ENCODE data around the gene EPN2. TPM values are rescaled to one million over a fixed set of nuclear protein-coding genes. Genes with fewer than 3 reads are reported as not detected.
A peak's percentile ranks its signal among the peaks of the same experiment; 100 is the strongest.

EPN2 gene
- polyA plus RNA-seq, 1 experiment: 21.2 TPM

GRCh38 chr17:19329136-19329535 is 92.0 kb downstream of the EPN2 start:
- no peak for TF ChIP-seq CTCF (IDR thresholded peaks at IDR 0.05; ENCODE audit: insufficient read depth, low read depth, low read length)
- no peaks in the 10 kb centered on the region for H3K27me3 ChIP-seq (ENCODE audit: control insufficient read depth, insufficient read depth, low read length)
- ChIA-PET POLR2A (no interaction called here), CTCF (interaction anchor here (0.5 to 1.3 kb wide), 4 partner anchors 9 to 24 kb away, joined by 3 to 9 read pairs (median 4); no protein-coding TSS in a partner anchor)
- no peak overlapping the region for H3K4me3 ChIP-seq (ENCODE audit: low read depth, low read length)
- H3K36me3 ChIP-seq (ENCODE audit: control insufficient read depth, insufficient read depth, low read length): peaks cover 7% of the 10 kb centered on the region
- DNase-seq (ENCODE audit: low read depth): no peak

- ChIA-PET POLR2A (interaction anchor here (0.5 kb wide), 1 partner anchor 84 kb away, joined by 5 read pairs; no protein-coding TSS in a partner anchor), CTCF (interaction anchor here (0.8 to 1.3 kb wide), 3 partner anchors 9 to 24 kb away, joined by 3 to 9 read pairs (median 4); no protein-coding TSS in a partner anchor)
- peaks cover 10% of the 10 kb centered on the region for H3K36me3 ChIP-seq (ENCODE audit: control insufficient read depth, insufficient read depth, low read length)
- TF ChIP-seq CTCF (IDR thresholded peaks at IDR 0.05; ENCODE audit: insufficient read depth, low read depth, low read length): no peak
- DNase-seq (ENCODE audit: low read depth): no peak
- no peaks in the 10 kb centered on the region for H3K27me3 ChIP-seq (ENCODE audit: control insufficient read depth, insufficient read depth, low read length)
- H3K4me3 ChIP-seq (ENCODE audit: low read depth, low read length): no peak overlapping the region
Observed at GRCh38 chr17:19329839-19330238, 92.7 kb downstream of the EPN2 start.

GRCh38 chr17:19330271-19330670 is 93.1 kb downstream of the EPN2 start:
- no peak overlapping the region for H3K4me3 ChIP-seq (ENCODE audit: low read depth, low read length)
- peaks cover 10% of the 10 kb centered on the region for H3K36me3 ChIP-seq (ENCODE audit: control insufficient read depth, insufficient read depth, low read length)
- ChIA-PET CTCF (interaction anchor here (0.8 kb wide), 1 partner anchor 11 kb away, joined by 3 read pairs; no protein-coding TSS in a partner anchor), POLR2A (no interaction called here)
- no peak for DNase-seq (ENCODE audit: low read depth)
- no peak for TF ChIP-seq CTCF (IDR thresholded peaks at IDR 0.05; ENCODE audit: insufficient read depth, low read depth, low read length)
- H3K27me3 ChIP-seq (ENCODE audit: control insufficient read depth, insufficient read depth, low read length): no peaks in the 10 kb centered on the region

DNA sequence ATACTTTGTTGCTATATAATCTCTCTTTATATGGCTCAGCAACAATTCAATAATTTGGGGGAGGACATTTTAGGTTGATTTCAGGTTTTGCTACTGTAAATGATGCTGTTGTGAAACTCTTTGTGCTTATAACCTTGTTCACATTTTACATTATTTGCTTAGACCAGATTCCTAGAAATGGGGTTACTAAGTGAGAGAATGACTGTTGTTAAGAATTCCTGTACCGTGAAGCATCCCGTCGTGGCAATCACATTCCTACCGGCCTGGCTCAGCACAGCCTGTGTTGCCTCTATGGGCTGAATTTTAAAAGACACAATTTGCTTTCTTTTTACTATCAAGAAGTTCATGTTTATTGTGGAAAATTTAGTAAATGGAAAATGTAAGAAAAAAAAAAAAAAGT is 94.0 kb downstream of the EPN2 start:
- ChIA-PET CTCF (no interaction called here), POLR2A (no interaction called here)
- Histone ChIP-seq H3K36me3 (ENCODE audit: control insufficient read depth, insufficient read depth, low read length) (peaks cover 10% of the 10 kb centered on the region), H3K27me3 (ENCODE audit: control insufficient read depth, insufficient read depth, low read length) (no peaks in the 10 kb centered on the region), H3K4me3 (ENCODE audit: low read depth, low read length) (no peak overlapping the region)
- DNase-seq (ENCODE audit: low read depth): peak; percentile 75
- TF ChIP-seq CTCF (IDR thresholded peaks at IDR 0.05; ENCODE audit: insufficient read depth, low read depth, low read length): 0 out of 2 replicates have a peak, but pooled peaks have one; percentile 23

GRCh38 chr17:19331543-19332245 is 94.5 kb downstream of the EPN2 start:
- H3K4me3 ChIP-seq (ENCODE audit: low read depth, low read length): no peak overlapping the region
- H3K36me3 ChIP-seq (ENCODE audit: control insufficient read depth, insufficient read depth, low read length): peaks cover 10% of the 10 kb centered on the region
- ChIA-PET POLR2A (no interaction called here), CTCF (interaction anchor here (0.9 kb wide), 1 partner anchor 11 kb away, joined by 3 read pairs; no protein-coding TSS in a partner anchor)
- no peak for DNase-seq (ENCODE audit: low read depth)
- TF ChIP-seq CTCF (IDR thresholded peaks at IDR 0.05; ENCODE audit: insufficient read depth, low read depth, low read length): no peak
- no peaks in the 10 kb centered on the region for H3K27me3 ChIP-seq (ENCODE audit: control insufficient read depth, insufficient read depth, low read length)

Measured in BJ (cell line).